Stimulated activated CD8-positive, alpha-beta memory T cell treated with anti-CD3 and anti-CD28 coated beads, Interleukin-4, amount 100 ng/mL, for 1 hour (primary cell): Measurements from ENCODE around the gene ACKR3.

Experiments
- DNase-seq, 2 donors: peaks; one replicate each; pipeline ENCODE4 v3.0.0-alpha.2; 2020; ENCODE audit warnings: low read depth in 2 of 2, low spot score in 1 of 2

ACKR3 gene

DNA sequence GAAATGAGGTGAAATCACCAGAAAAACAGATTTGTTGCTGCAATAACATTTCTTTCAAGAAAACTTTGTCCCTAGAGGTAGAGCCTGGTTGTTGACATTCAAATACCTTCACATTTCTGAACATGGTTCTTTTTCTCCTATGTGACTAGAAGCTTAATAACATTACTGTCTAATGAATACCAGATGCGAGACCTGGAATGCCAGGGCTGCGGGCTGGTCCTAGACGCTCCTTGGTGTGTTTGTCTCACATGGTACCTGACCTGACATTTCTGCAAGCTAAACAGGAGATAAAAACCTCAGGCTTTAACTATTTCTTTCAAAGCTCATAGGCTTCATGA, 38.5 kb downstream of the ACKR3 start:
- DNase-seq: no peak

DNA sequence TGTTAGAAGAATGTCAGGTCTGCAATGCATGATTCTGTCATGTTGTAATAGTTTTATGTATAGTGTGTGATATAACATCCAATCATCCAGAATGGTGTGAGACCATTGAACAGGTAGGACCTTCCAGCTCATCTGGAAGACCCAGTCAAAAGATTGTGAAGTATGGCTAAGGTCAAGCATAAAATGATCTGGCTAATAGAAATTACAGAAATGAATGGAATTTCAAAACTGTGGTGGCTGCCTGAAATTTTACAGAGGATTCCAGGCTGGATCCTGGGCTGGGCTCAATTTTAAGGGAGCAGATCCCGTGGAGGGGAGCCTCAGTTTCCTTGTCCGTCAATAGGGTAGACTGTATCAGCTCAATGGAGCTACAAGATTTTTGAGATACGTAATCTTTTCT, 39.1 kb downstream of the ACKR3 start:
- DNase-seq: no peak

DNA sequence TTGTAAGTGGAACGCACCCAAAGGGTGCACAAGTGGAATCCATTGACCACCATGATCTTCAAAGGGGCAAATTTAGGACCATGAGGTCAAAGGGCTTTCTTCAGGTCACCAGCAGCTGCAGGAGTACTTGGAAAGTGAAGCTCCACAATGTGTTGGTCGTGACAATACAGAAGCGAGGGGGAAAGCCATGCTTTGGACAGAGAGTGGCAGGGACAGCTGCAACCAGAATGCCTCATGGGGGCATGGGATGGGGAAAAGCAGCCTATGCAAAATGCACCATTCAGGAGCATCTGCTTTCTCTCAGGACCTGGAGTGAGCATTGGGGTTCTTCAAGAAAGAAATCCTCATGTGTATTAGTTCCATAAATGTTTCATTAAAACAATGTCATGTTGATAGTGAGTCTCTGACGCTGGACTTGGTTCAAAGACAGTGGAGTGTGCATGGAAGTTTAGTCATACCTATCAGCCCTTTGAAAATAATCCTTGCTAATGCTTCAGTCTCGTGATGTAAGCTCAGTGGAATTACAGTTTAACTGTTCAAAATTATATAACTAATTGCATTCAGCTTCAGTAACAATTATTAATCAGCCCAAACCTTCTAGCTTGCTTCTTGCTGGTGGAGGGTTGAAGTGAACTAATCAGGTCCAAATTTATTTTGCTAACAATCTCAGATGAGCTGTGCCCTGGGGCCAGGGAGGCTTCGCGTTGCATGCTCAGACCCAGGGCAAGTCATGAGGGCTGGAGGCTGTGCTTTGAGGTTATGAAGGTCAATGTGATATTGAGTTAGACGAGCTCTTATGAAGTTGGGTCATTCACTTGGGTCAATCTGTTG, 41.6 kb downstream of the ACKR3 start:
- DNase-seq: no peak

DNA sequence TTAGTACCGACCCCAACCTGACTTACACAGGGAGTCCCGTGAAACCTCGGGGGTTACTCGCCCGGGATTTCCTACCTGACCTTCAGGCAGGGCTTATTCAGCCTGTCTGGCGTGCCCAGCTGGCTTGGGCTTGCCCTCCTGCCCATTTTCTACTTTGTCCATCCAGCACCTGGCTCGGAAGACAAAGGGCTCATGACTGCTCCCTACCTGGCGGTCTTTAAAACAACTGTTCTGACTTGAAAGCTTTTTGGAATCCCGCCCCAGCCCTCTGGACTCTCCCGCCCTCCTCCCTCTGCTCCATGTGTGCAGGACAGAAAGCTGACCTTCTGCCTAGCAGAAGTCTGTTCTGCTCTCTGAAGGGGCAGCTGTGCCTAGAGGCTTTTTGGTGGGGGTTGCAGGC, 43.1 kb downstream of the ACKR3 start:
- no peak for DNase-seq

DNA sequence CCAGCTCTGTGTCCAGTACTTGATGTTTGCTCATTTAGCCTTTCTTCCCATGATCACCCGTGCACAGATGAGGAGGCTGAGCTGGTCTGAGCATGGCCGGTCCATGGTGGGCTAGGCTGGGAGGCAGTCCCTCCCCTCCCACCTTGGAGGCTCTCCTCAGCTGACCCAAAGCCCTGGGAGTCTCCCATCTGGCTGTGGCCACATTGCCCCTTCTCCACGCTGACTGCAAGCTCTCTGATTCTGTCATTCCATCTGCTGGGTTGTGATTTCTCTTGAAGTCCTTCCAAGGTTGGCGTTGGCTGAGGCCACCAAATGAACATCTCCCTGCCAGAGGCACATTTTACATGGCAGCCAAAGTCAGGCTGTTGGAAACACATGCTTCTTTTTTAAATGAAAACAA, 44.0 kb downstream of the ACKR3 start:
- DNase-seq: no peak

DNA sequence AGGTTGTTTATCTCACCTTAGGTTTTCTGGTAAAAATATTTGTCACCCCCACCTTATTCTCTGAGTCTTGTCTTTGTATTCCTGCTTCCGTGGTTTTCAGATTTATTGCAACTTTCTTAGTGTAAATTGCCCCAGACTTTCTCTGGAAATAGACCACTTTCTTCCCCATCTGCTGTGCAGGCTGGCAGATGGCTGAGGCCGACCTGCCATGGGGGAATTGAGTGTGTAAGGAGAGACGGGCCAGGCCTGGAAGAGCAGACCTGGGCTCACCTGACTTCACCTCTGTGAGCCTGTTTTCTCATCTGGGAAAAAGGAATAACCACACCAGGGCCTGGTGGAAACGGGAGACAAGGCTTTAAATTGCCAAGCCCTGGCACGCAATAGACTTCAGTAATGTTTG, 44.9 kb downstream of the ACKR3 start:
- DNase-seq: no peak

DNA sequence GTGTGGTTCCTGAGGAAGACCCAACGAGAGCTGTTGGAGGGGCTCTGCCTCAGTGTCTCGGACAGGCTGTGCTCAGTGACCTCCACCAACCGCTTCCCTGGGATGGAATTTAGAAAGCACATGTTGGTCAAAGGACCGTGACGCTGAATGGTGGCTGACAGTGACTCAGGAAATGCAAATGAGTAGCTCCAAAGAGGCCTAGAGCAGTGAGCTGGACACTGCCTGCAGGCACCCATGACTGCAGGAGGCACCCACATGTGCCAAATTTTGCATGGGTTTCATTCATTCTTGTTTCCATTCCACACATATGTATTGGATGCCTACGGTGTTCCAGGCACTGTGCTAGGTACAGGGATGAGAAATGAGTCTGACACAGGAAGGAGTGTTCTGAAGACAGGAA, 46.4 kb downstream of the ACKR3 start:
- no peak for DNase-seq

DNA sequence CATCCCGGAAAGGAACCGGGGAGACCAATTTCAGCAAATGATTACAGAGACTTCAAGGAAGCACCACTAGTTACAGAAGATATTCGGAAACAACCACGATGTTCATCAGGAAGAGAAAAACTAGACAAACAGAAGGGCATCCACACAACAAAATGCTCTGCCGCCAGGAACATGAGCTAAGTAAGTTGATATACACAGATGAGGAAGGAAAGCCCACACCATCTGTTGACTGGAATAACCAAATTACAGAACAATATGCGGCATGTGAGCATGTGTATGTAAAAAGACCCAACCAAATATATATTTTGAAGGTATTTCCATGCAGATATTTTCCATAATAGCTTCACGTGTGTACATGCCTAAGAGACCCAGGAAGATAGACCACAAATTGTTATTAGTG, 47.0 kb downstream of the ACKR3 start:
- no peak for DNase-seq

DNA sequence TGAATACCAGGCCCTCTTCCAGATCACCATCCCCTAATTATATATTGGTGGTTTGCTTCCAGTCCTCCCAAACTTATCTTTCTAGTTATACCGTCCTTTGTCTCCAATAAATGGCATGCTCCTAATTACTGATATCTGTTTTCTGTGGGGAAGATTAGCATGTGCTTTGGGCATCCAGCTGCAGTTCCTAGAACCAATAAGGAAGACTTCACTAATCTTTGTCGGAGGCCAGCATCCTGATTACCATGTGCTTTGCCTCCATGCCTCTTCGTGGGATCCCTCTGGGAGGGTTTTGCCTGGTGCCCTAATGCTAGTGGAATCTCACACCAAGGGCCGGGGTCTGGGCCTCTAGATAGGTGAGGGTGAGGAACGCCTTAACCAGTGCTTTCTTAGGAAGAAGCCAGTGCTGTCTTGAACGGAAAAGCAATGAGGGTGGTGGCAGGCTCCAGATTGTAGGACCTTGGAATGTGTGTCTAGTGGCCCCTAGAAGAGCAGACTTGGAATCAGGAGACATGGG, 47.7 kb downstream of the ACKR3 start:
- DNase-seq: no peak

DNA sequence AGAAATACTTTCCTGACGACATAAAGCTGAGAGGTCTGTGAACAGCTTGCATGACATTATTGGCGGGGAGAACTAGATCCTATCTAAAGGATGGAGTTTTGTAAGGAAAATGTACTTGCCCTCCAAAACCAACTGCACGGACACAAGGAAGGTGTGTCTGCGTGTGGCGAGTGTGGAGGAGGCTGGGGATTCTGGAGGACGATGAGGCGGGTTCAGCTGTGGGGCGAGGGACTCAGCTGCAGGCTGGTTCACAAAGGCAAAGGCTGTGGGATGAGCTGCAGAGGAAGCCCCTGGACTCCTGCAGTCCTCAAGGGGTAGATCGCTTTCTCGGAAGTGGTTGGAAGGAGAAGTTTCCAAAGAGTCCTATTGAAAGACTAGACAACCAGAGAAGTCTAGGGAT, 48.2 kb downstream of the ACKR3 start:
- DNase-seq: no peak

DNA sequence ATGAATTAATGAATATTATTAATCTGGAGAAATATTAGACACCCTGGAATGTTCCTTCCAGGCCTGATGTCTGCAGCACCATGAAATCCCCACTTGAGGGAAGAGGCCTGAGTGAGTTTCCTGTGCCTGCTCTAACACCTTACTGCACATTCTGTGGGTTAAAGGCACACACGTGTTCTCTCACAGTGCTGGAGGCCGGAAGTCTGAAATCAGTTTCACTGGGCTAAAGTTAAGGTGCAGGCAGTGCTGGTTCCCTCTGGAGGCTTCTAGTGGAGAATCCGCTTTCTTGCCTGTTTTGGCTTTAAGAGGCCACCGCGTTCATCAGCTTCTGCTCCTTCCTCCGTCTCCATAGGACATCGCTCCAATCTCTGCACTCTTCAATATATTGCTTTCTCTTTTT, 48.7 kb downstream of the ACKR3 start:
- no peak for DNase-seq

DNA sequence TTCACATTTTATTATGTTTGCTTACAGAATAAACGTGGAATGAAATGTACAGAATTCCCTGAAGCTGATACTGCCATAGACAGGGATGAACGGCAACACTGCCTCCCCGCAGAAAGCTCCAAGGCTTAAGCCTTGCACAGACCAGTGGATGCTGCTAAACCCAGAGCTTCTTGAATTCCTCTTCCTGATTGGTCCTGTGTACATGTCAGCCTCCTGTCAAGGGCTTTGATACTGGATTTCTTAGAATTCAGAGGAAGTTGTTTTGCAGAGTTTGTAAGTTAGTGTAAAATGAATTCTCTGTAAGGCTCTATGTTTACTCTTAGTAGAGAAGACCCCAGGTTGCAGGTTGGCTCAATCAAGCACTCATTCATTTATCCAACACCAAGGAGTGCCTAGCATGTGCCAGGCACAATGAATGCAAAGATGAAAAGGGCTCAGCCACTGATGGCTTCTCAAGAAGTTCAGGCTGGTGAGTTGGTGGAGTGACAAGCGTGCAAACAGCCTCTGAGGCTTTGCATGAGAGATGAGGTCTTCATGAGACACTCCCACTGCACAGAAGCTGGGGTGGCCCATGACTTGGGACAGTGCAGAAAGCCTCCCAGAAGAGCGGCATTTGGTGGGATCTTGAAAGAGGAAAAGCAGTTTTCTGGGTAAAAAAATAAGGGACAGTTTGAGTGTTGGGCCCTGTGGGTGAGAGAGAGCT, 50.4 kb downstream of the ACKR3 start:
- DNase-seq: no peak

DNA sequence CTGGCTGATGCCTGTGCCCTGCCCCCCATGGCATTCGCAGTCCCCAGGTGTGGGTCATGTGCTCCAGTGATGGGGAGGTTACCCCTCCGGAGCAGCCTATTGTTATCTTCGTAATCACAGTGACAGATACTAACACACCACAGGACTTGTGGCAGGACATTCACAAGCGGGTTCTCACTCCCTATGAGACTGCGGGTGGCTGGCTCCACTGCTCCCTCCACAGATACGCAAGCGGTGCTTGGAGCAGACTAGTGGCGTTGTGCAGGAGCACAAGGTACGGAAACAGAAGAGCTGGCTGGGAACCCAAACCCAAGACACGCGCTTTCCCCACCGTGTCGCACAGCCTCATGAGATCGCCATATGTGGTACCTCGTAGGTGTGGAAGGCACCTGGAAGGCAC, 52.2 kb downstream of the ACKR3 start:
- DNase-seq: no peak

DNA sequence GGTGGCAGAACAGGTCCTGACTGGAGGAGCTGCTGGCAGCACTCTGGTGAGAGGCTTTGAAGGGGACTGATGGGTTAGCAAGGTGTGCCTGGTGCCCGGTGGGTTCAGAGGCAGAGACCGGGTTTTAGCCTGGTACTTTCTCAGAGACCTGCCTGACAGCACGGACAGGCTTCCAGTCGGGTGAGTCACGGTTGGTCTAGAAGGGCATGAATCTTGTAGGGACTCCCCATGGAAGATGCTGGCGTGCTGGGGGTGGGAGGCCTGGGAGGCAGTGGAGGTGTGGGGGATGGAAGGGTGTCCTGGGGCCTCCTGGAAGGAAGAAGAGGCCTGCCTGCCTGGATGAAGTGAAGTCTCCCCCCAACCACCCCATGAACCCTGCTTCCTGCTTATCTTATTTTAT, 52.6 kb downstream of the ACKR3 start:
- DNase-seq: no peak

DNA sequence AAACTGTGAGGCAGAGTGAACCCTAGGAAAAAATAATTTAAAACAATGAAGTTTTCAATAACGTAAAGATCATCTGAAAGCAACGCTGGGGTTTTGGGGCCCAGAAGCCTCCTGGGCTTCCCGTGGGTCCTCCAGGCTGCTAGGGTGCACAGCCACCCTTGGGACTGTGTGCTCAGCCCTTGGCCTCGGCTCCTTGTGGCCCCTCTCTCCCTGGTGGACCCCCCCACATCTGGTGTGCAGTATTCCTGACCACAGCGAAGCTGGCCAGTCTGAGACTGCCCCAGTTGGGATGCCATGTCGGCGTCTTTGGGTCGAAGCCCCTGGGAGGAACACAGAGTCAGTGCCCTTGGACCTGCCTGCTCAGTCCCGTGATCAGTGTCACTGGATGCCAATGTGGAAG, 53.0 kb downstream of the ACKR3 start:
- DNase-seq: no peak

DNA sequence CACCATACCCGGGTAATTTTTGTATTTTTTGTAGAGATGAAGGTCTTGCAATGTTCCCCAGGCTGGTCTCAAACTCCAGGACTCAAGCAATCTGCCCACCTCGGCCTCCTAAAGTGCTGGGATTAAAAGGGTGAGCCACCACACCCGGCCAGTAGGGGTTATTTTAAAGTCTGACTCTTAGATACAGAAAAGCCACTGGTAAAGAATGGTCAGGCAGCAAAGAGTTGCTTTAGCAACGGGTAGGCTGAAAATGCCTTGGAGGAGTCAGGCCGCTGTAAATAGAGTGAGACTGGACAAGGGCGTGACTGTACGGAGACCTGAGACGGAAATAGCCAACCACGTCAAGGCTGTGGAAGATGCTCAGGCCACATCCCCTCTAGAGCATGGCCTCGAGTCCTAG, 54.2 kb downstream of the ACKR3 start:
- DNase-seq: no peak

DNA sequence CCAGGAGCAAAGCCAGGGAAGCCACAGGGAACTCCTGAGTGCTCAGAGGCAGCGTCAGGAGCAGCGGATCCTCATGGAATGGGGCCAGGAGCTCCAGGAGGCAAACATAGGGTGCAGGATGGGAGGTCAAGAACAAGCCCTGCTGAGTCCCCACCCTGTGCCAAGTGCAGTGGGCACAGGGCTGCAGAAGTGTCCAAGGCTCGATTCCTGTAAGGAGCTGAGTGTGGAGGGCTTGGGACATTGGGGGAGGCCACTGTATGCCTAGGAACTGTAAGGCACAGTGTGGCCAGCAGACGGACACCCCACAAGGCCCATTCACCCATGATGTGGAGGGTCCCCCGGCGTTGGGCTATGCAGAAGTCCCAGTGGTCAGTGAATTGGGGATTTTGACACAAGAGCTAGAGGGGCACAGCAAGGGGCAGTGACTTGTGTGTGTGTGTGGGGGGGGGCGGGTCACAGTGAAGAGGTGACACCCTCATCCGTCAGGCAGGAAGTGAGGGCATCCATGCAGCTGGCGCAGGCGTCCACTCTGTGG, 55.6 kb downstream of the ACKR3 start:
- DNase-seq: no peak

DNA sequence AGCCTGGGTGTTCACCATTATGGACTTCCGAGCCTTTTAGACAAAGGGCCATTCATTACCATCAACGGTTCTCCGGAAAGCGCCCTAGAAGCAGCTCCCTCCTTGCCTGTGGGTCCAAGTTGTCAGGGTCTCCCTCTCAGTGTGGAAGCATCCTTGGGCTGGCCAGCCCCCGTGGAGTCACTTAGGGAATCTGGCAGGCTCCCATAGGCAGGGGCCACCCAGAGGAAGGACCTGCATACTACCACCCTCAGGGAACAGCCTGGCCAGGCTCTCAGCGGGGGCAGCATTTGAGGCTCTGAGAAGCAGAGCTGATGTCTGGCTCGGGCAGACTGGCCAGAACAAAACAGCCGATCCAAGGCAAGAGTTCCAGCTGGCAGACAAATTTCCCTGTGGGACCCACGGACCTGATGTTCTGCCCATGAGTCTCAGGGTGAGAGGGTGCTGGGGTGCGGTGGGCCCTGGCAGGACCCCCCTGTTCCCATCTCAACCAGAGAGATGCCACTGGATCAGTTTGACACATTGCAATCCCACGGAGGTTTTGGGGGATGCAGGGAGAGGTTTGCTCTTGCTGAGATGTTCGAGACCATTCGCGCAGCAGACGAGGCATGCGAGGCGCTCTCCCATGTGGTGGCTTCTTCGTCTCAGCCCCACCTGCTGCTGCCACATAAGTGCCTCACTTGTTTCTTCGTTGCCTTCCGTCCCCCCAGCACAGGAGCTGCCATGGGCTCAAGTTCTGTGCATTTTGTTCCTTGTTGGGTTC, 56.9 kb downstream of the ACKR3 start:
- DNase-seq: no peak

DNA sequence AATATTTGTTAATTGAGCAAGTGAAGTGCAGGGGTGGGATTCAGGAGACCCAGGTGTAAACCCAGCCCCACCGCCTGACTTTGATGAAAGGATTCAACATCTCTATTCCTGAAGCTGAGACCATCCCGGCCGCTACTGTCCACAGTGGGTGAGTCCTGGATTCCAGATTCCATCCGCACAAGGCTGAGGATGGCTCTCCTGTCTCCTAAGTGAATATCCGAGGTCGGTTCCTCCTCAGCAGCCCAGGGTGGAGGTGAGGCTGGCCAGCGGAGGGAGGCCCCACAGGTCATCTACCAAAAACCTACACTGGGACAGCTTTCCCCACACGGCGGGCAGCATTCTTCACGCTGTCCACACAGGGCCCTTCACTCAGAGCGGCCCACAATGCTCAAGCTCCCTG, 57.6 kb downstream of the ACKR3 start:
- DNase-seq: no peak

DNA sequence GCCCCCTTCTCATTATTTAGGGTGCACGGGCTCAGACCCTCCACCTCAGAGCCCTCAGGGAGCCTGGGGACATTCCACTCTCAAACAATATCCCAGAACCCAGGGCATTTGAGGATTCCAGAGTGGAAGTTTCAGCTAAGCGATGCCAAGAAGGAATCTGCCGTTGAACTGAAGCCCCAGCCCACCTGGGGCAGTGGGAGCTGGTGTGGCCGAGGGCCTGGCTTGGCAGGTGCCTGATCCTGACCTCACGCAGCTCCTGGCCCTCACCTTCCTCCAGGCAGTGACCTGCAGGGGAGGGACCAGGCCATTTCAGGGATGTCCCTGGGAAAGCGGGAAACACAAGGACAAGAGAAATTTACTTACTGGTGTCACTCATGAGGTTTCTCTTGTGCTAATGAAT, 58.2 kb downstream of the ACKR3 start:
- no peak for DNase-seq

DNA sequence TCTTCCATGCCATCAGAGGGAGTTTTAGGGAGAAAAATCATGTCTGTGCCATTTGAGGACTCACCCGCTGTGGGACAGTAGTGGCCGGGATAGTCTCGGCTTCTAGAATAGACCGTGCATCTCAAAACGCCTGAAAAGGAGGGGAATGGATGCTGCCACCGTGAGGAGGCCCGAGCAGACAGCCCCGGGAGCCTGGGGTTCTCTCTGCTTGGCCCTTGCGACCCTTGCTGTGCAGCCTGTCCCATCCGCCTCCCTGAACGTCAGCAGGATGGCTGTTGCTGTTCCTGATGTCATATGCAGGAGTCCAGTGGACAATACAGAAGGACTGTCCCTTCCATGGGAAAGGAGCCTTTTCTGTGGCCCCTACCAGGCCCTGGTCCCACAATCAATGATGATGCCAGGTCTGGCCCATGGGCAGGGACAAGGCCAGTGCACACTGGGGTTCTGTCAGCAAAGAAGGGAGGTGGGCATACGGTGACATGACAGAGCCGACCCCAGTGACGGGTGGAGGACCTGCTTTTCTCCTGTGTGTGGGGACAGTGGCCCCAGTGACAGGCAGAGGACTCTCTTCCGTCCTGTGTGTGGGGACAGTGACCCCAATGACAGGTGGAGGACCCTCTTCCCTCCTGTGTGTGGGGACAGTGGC, 58.8 kb downstream of the ACKR3 start:
- no peak for DNase-seq
